NCI-H82 (cell line): ENCODE measurements around the gene ERC2.

Source experiments
- DNase-seq: peaks from one replicate; lab custom pipeline; 2025; lab: John Stamatoyannopoulos, UW

Gene ERC2

GRCh38 chr3:55826731-55827496, 641.4 kb downstream of the ERC2 start:
- DNase-seq = no peak

- no peak for DNase-seq
Measured at GRCh38 chr3:55826097-55826496, 642.2 kb downstream of the ERC2 start.

- DNase-seq = no peak
Measured at GRCh38 chr3:55824406-55824805, 643.9 kb downstream of the ERC2 start.

- no peak for DNase-seq
Measured at GRCh38 chr3:55823829-55824228, 644.4 kb downstream of the ERC2 start.

- DNase-seq = no peak
Measured at GRCh38 chr3:55823001-55823400, 645.3 kb downstream of the ERC2 start.

GRCh38 chr3:55819005-55819404, 649.3 kb downstream of the ERC2 start:
- no peak for DNase-seq

- DNase-seq = peak; percentile 0
Measured at GRCh38 chr3:55818485-55818884, 649.8 kb downstream of the ERC2 start.

GRCh38 chr3:55816794-55817576, 651.3 kb downstream of the ERC2 start:
- DNase-seq = no peak

GRCh38 chr3:55815262-55815661, 653.0 kb downstream of the ERC2 start:
- no peak for DNase-seq

GRCh38 chr3:55813268-55814097, 654.8 kb downstream of the ERC2 start:
- no peak for DNase-seq

- no peak for DNase-seq
Measured at GRCh38 chr3:55812394-55813013, 655.8 kb downstream of the ERC2 start.

GRCh38 chr3:55807210-55807609, 661.1 kb downstream of the ERC2 start:
- DNase-seq = no peak

- DNase-seq = no peak
Measured at GRCh38 chr3:55805169-55805568, 663.1 kb downstream of the ERC2 start.

- DNase-seq = peak; percentile 3
Measured at GRCh38 chr3:55804170-55805095, 663.8 kb downstream of the ERC2 start.

GRCh38 chr3:55802816-55803215, 665.5 kb downstream of the ERC2 start:
- DNase-seq = no peak

GRCh38 chr3:55801676-55802075, 666.6 kb downstream of the ERC2 start:
- DNase-seq = no peak

GRCh38 chr3:55801068-55801467, 667.2 kb downstream of the ERC2 start:
- DNase-seq = no peak

GRCh38 chr3:55797775-55798174, 670.5 kb downstream of the ERC2 start:
- no peak for DNase-seq

GRCh38 chr3:55797084-55797483, 671.2 kb downstream of the ERC2 start:
- DNase-seq = no peak

- no peak for DNase-seq
Measured at GRCh38 chr3:55796533-55796932, 671.7 kb downstream of the ERC2 start.

GRCh38 chr3:55795746-55796145, 672.5 kb downstream of the ERC2 start:
- DNase-seq = no peak
